ENCODE measurements around the gene GPR37L1.

GRCh38 chr1:202160377-202160940 is 37.7 kb downstream of the GPR37L1 start, which contains the start of gene PTPN7:
- TF ChIP-seq CTCF (IDR thresholded peaks at IDR 0.05), result no peak
- no peak for TF ChIP-seq ZFX (IDR thresholded peaks at IDR 0.05; ENCODE audit: borderline replicate concordance)

Data from 22Rv1 (cell line).